SK-N-MC (cell line): ENCODE results near the gene MYO7A.

Source experiments
- DNase-seq: peaks from one replicate; pipeline ENCODE4 v3.0.0-alpha.2; 2011; ENCODE audit warnings: low read depth, low spot score
- H3K27ac ChIP-seq: fragments of 200-600 bp; sonication (generic); 2 replicates; pipeline ENCODE4 v1.5.1; 2016; ENCODE audit warnings: mixed run types
- H3K36me3 ChIP-seq: fragments of 200-600 bp; sonication (generic); 2 replicates; pipeline ENCODE4 v1.6.1; 2017; ENCODE audit warnings: antibody characterized with exemption, low read length, mixed read lengths; ENCODE audit not compliant: insufficient read depth
- H3K4me3 ChIP-seq: fragments of 200-600 bp; sonication (generic); 2 replicates; pipeline ENCODE4 v1.5.1; 2016
- H3K9ac ChIP-seq: fragments of 200-600 bp; sonication (generic); 2 replicates; pipeline ENCODE4 v1.8.0; 2017; ENCODE audit warnings: mixed run types, mixed read lengths; ENCODE audit not compliant: insufficient read length
- H3K9me3 ChIP-seq: fragments of 200-600 bp; sonication (generic); 2 replicates; pipeline ENCODE4 v1.6.1; 2017; ENCODE audit warnings: low read depth, mild to moderate bottlenecking, antibody characterized with exemption, low read length, moderate library complexity, mixed read lengths
- EZH2 ChIP-seq: fragments of 200-600 bp; sonication (generic); IDR thresholded peaks from one replicate; pipeline ENCODE4 v1.6.1; 2017; ENCODE audit warnings: antibody characterized with exemption
- FOXP2 ChIP-seq: optimal IDR thresholded peaks from 2 replicates; pipeline ENCODE3; 2011; ENCODE audit warnings: mild to moderate bottlenecking, moderate library complexity; ENCODE audit not compliant: insufficient read depth; ENCODE audit errors: extremely low read length, control extremely low read depth
- POLR2AphosphoS5 ChIP-seq: IDR thresholded peaks from 2 replicates; pipeline ENCODE4 v1.6.1; 2012; ENCODE audit warnings: mild to moderate bottlenecking, low read depth, low read length, borderline replicate concordance

MYO7A gene

GRCh38 chr11:77090373-77091111 is 37.5 kb upstream of the MYO7A start:
- no peak overlapping the region for H3K27ac ChIP-seq
- H3K4me3 ChIP-seq = no peak overlapping the region
- no peak for DNase-seq
- H3K9ac ChIP-seq = no peak overlapping the region
- no peaks in the 10 kb centered on the region for H3K9me3 ChIP-seq
- no peak for TF ChIP-seq POLR2AphosphoS5
- TF ChIP-seq EZH2 = no peak
- TF ChIP-seq FOXP2 = no peak
- H3K36me3 ChIP-seq = no peaks in the 10 kb centered on the region

GRCh38 chr11:77091146-77091940 is 36.7 kb upstream of the MYO7A start:
- no peak overlapping the region for H3K27ac ChIP-seq
- H3K9me3 ChIP-seq = no peaks in the 10 kb centered on the region
- no peak overlapping the region for H3K9ac ChIP-seq
- TF ChIP-seq FOXP2 (no peak), EZH2 (no peak), POLR2AphosphoS5 (no peak)
- DNase-seq = no peak
- no peaks in the 10 kb centered on the region for H3K36me3 ChIP-seq
- H3K4me3 ChIP-seq = no peak overlapping the region

GRCh38 chr11:77092382-77092781 is 35.7 kb upstream of the MYO7A start:
- H3K27ac ChIP-seq = no peak overlapping the region
- TF ChIP-seq FOXP2 = no peak
- TF ChIP-seq EZH2 = no peak
- TF ChIP-seq POLR2AphosphoS5 = no peak

GRCh38 chr11:77093056-77093891 is 34.8 kb upstream of the MYO7A start:
- H3K36me3 ChIP-seq = no peaks in the 10 kb centered on the region
- H3K9ac ChIP-seq = no peak overlapping the region
- H3K9me3 ChIP-seq = no peaks in the 10 kb centered on the region
- TF ChIP-seq POLR2AphosphoS5 = no peak
- no peak for TF ChIP-seq FOXP2
- TF ChIP-seq EZH2 = no peak
- H3K27ac ChIP-seq = no peak overlapping the region
- no peak for DNase-seq
- no peak overlapping the region for H3K4me3 ChIP-seq

More at GRCh38 chr11:77092382-77092781, 35.7 kb upstream of the MYO7A start:
- H3K4me3 ChIP-seq = no peak overlapping the region
- H3K9ac ChIP-seq = no peak overlapping the region
- H3K36me3 ChIP-seq = no peaks in the 10 kb centered on the region
- no peaks in the 10 kb centered on the region for H3K9me3 ChIP-seq
- DNase-seq = no peak

- no peak for DNase-seq
Measured at GRCh38 chr11:77093987-77094840, 33.8 kb upstream of the MYO7A start.

GRCh38 chr11:77094841-77095365 is 33.1 kb upstream of the MYO7A start:
- no peak overlapping the region for H3K27ac ChIP-seq
- DNase-seq = no peak
- H3K36me3 ChIP-seq = no peaks in the 10 kb centered on the region
- H3K4me3 ChIP-seq = no peak overlapping the region
- no peaks in the 10 kb centered on the region for H3K9me3 ChIP-seq
- no peak overlapping the region for H3K9ac ChIP-seq
- no peak for TF ChIP-seq POLR2AphosphoS5
- no peak for TF ChIP-seq EZH2
- TF ChIP-seq FOXP2 = no peak

More at GRCh38 chr11:77093987-77094840, 33.8 kb upstream of the MYO7A start:
- H3K9ac ChIP-seq = no peak overlapping the region
- H3K27ac ChIP-seq = no peak overlapping the region
- no peak overlapping the region for H3K4me3 ChIP-seq
- no peaks in the 10 kb centered on the region for H3K9me3 ChIP-seq
- no peaks in the 10 kb centered on the region for H3K36me3 ChIP-seq
- TF ChIP-seq FOXP2 = no peak
- TF ChIP-seq EZH2 = no peak
- TF ChIP-seq POLR2AphosphoS5 = no peak

- no peak for DNase-seq
- H3K4me3 ChIP-seq = no peak overlapping the region
- H3K27ac ChIP-seq = no peak overlapping the region
- no peak for TF ChIP-seq POLR2AphosphoS5
- TF ChIP-seq FOXP2 = no peak
- TF ChIP-seq EZH2 = no peak
- no peaks in the 10 kb centered on the region for H3K36me3 ChIP-seq
- H3K9ac ChIP-seq = no peak overlapping the region
- no peaks in the 10 kb centered on the region for H3K9me3 ChIP-seq
Measured at GRCh38 chr11:77095551-77096490, 32.2 kb upstream of the MYO7A start.
